Middle frontal gyrus (tissue), 1 donor: ENCODE data around the gene CES4A.

ENCODE experiments used
- DNase-seq: peaks from one replicate; pipeline ENCODE4 v3.0.0-alpha.2; 2015; ENCODE audit warnings: low spot score; ENCODE audit errors: extremely low spot score

The CES4A gene

GRCh38 chr16:67017810-67018488, 29.6 kb downstream of the CES4A start:
- DNase-seq, result no peak

- no peak for DNase-seq
Observed at GRCh38 chr16:67019171-67019570, 30.8 kb downstream of the CES4A start.

GRCh38 chr16:67021321-67021720, 32.9 kb downstream of the CES4A start:
- DNase-seq, result no peak

- no peak for DNase-seq
Observed at GRCh38 chr16:67022531-67023214, 34.3 kb downstream of the CES4A start.

- DNase-seq, result no peak
Observed at GRCh38 chr16:67023689-67024088, 35.3 kb downstream of the CES4A start.

GRCh38 chr16:67024384-67025209, 36.2 kb downstream of the CES4A start:
- no peak for DNase-seq

GRCh38 chr16:67025210-67025550, 36.8 kb downstream of the CES4A start:
- DNase-seq, result no peak

- DNase-seq, result no peak
Observed at GRCh38 chr16:67026570-67026969, 38.2 kb downstream of the CES4A start.

GRCh38 chr16:67027046-67027445, 38.7 kb downstream of the CES4A start:
- no peak for DNase-seq

GRCh38 chr16:67028167-67028695, 39.8 kb downstream of the CES4A start:
- DNase-seq, result no peak

GRCh38 chr16:67028696-67029253, 40.4 kb downstream of the CES4A start, which contains the start of gene CBFB:
Gene CBFB (plus strand): TSS chr16:67029149. CDS start chr16:67029408, 259 bp downstream.
- peak; percentile 78 for DNase-seq

- DNase-seq, result no peak
Observed at GRCh38 chr16:67029254-67030096, 41.1 kb downstream of the CES4A start.

- DNase-seq, result no peak
Observed at GRCh38 chr16:67030221-67030962, 42.0 kb downstream of the CES4A start.

- no peak for DNase-seq
Observed at GRCh38 chr16:67034487-67034886, 46.1 kb downstream of the CES4A start.

GRCh38 chr16:67035364-67035763, 47.0 kb downstream of the CES4A start:
- DNase-seq, result no peak

GRCh38 chr16:67036323-67036741, 47.9 kb downstream of the CES4A start:
- DNase-seq, result no peak

GRCh38 chr16:67039260-67040020, 51.1 kb downstream of the CES4A start:
- DNase-seq, result no peak

- no peak for DNase-seq
Observed at GRCh38 chr16:67040166-67040565, 51.8 kb downstream of the CES4A start.

GRCh38 chr16:67040906-67041305, 52.5 kb downstream of the CES4A start:
- DNase-seq, result no peak
